ENCODE data around the gene LIMCH1.
"Not testable (repeated sequence)": the region's sequence is repeated elsewhere in the genome, so short reads cannot be mapped to it uniquely, and the experiment has no call there.

DNA sequence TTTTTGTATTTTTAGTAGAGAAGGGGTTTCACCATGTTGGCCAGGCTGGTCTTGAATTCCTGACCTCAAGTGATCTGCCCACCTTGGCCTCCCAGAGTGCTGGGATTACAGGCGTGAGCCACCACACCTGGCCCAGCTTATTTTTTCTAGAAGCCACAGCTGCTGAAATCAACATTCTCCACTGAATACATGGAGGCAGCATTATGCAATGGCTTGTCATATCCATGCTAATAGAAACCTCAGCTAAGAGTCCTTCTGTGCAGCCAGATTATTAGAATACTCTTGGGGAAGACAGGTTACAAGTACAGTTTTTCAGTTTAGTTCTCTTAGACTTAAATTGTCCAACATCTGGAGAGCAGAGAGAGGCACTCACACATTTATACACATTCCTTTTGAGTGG is 104.8 kb downstream of the LIMCH1 start:
- TF ChIP-seq POLR2A (IDR thresholded peaks at IDR 0.05): not testable (repeated sequence)
- TF ChIP-seq, protein P1, sequence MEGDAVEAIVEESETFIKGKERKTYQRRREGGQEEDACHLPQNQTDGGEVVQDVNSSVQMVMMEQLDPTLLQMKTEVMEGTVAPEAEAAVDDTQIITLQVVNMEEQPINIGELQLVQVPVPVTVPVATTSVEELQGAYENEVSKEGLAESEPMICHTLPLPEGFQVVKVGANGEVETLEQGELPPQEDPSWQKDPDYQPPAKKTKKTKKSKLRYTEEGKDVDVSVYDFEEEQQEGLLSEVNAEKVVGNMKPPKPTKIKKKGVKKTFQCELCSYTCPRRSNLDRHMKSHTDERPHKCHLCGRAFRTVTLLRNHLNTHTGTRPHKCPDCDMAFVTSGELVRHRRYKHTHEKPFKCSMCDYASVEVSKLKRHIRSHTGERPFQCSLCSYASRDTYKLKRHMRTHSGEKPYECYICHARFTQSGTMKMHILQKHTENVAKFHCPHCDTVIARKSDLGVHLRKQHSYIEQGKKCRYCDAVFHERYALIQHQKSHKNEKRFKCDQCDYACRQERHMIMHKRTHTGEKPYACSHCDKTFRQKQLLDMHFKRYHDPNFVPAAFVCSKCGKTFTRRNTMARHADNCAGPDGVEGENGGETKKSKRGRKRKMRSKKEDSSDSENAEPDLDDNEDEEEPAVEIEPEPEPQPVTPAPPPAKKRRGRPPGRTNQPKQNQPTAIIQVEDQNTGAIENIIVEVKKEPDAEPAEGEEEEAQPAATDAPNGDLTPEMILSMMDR (IDR thresholded peaks at IDR 0.05 in 8 of 11, conservative IDR thresholded peaks at IDR 0.05 in 3 of 11): not testable (repeated sequence)
